GM23338 (cell line): ENCODE measurements around the gene C4orf36. TPM values are rescaled to one million over a fixed set of nuclear protein-coding genes. Genes with fewer than 3 reads are reported as not detected.

ENCODE experiments used
- ATAC-seq: fragments of 200-7000 bp; cut with Tn5 transposase; 3 replicates; pipeline ENCODE4 v1.9.1; 2020
- DNase-seq: peaks from one replicate; pipeline ENCODE4 v3.0.0-alpha.2; 2015; ENCODE audit warnings: low spot score
- H2AFZ ChIP-seq: fragments of 200-600 bp; sonication (generic); 2 replicates; pipeline ENCODE4 v1.8.0; 2016; ENCODE audit warnings: antibody characterized with exemption, mild to moderate bottlenecking, moderate library complexity
- H3F3A ChIP-seq: fragments of 200-600 bp; sonication (generic); replicated peaks from 2 replicates; pipeline ENCODE4 v1.8.0; 2017; ENCODE audit warnings: antibody characterized with exemption, mixed run types, low read depth
- H3K27ac ChIP-seq: fragments of 200-600 bp; sonication (generic); 2 replicates; pipeline ENCODE4 v1.6.1; 2016; ENCODE audit warnings: low read depth
- H3K27me3 ChIP-seq: fragments of 200-600 bp; sonication (generic); 2 replicates; pipeline ENCODE4 v1.8.0; 2016; ENCODE audit warnings: mild to moderate bottlenecking, mixed run types, moderate library complexity; ENCODE audit not compliant: insufficient read depth
- H3K36me3 ChIP-seq: fragments of 200-600 bp; sonication (generic); 2 replicates; pipeline ENCODE4 v1.8.0; 2016; ENCODE audit warnings: mild to moderate bottlenecking; ENCODE audit not compliant: insufficient read depth
- H3K4me1 ChIP-seq: fragments of 200-600 bp; sonication (generic); 2 replicates; pipeline ENCODE4 v1.8.0; 2016; ENCODE audit warnings: mild to moderate bottlenecking, moderate library complexity; ENCODE audit not compliant: insufficient read depth
- H3K4me2 ChIP-seq: fragments of 200-600 bp; sonication (generic); 2 replicates; pipeline ENCODE4 v1.7.1; 2017; ENCODE audit warnings: mixed run types
- H3K4me3 ChIP-seq: fragments of 200-600 bp; sonication (generic); 2 replicates; pipeline ENCODE4 v1.6.1; 2016; ENCODE audit warnings: mixed run types
- H3K79me2 ChIP-seq: fragments of 200-600 bp; sonication (generic); replicated peaks from 2 replicates; pipeline ENCODE4 v1.8.0; 2017; ENCODE audit warnings: mild to moderate bottlenecking; ENCODE audit not compliant: insufficient read depth
- H3K9me2 ChIP-seq: fragments of 200-600 bp; sonication (generic); 2 replicates; pipeline ENCODE4 v1.8.0; 2017; ENCODE audit not compliant: insufficient read depth
- H4K20me1 ChIP-seq: fragments of 200-600 bp; sonication (generic); replicated peaks from 2 replicates; pipeline ENCODE4 v1.8.0; 2017; ENCODE audit warnings: mild to moderate bottlenecking; ENCODE audit not compliant: insufficient read depth
- H3K27ac Mint-ChIP-seq: 2 replicates; pipeline ENCODE4 v1.8.0; 2020; ENCODE audit warnings: inconsistent platforms, mild to moderate bottlenecking, moderate library complexity, mixed read lengths
- H3K27me3 Mint-ChIP-seq: 3 replicates; pipeline ENCODE4 v1.8.0; 2022; ENCODE audit warnings: low read depth, mild to moderate bottlenecking, moderate library complexity, mixed read lengths, inconsistent platforms; ENCODE audit not compliant: insufficient read depth, poor library complexity
- H3K36me3 Mint-ChIP-seq: 3 replicates; pipeline ENCODE4 v1.8.0; 2021; ENCODE audit warnings: low read depth, mild to moderate bottlenecking, inconsistent platforms, moderate library complexity, mixed read lengths
- H3K4me1 Mint-ChIP-seq: 3 replicates; pipeline ENCODE4 v1.8.0; 2020; ENCODE audit warnings: mild to moderate bottlenecking, inconsistent platforms, mixed read lengths
- H3K4me3 Mint-ChIP-seq: 3 replicates; pipeline ENCODE4 v1.8.0; 2021; ENCODE audit warnings: moderate library complexity, mild to moderate bottlenecking, inconsistent platforms, mixed read lengths
- H3K9me3 Mint-ChIP-seq: 3 replicates; pipeline ENCODE4 v1.8.0; 2020; ENCODE audit warnings: moderate library complexity, mild to moderate bottlenecking, inconsistent platforms, mixed read lengths
- CREB1 ChIP-seq: fragments of 250-450 bp; sonication (Bioruptor Pico); IDR thresholded peaks from 2 replicates; pipeline ENCODE4 v1.5.0; 2020; ENCODE audit warnings: low read depth, mild to moderate bottlenecking, moderate library complexity
- CTCF ChIP-seq, 2 experiments: fragments of 200-600 bp in 1 of 2; sonication (generic) in 1 of 2; conservative IDR thresholded peaks; 2 replicates each; pipeline versions ENCODE4 v1.5.1 to v1.6.1; 2016 to 2017; ENCODE audit warnings: antibody characterized with exemption in 2 of 2, low read depth in 2 of 2, mild to moderate bottlenecking in 2 of 2, moderate library complexity in 1 of 2
- ETS1 ChIP-seq: IDR thresholded peaks from 2 replicates; pipeline ENCODE4 v1.6.1; 2016; ENCODE audit warnings: antibody characterized with exemption
- EZH2phosphoT487 ChIP-seq: fragments of 200-600 bp; sonication (generic); IDR thresholded peaks from one replicate; pipeline ENCODE4 v1.8.1; 2018; ENCODE audit warnings: antibody characterized with exemption; ENCODE audit not compliant: unreplicated experiment
- JUNB ChIP-seq: IDR thresholded peaks from one replicate; pipeline ENCODE4 v1.6.1; 2016; ENCODE audit warnings: antibody characterized with exemption; ENCODE audit not compliant: unreplicated experiment
- NANOG ChIP-seq: IDR thresholded peaks from 2 replicates; pipeline ENCODE4 v1.6.1; 2016; ENCODE audit warnings: antibody characterized with exemption, borderline replicate concordance
- POLR2AphosphoS5 ChIP-seq: IDR thresholded peaks from 2 replicates; pipeline ENCODE4 v1.6.1; 2016; ENCODE audit warnings: antibody characterized with exemption, low read depth
- REST ChIP-seq: IDR thresholded peaks from one replicate; pipeline ENCODE4 v1.6.1; 2018; ENCODE audit warnings: antibody characterized with exemption; ENCODE audit not compliant: unreplicated experiment
- STAT1 ChIP-seq: IDR thresholded peaks from one replicate; pipeline ENCODE4 v1.6.1; 2016; ENCODE audit warnings: antibody characterized with exemption; ENCODE audit not compliant: unreplicated experiment
- ZNF114 ChIP-seq: fragments of 250-450 bp; sonication (Bioruptor Pico); IDR thresholded peaks from 2 replicates; pipeline ENCODE4 v1.5.0; 2020; ENCODE audit warnings: mild to moderate bottlenecking, moderate library complexity
- ZNF331 ChIP-seq: fragments of 250-450 bp; sonication (Bioruptor Pico); IDR thresholded peaks from 2 replicates; pipeline ENCODE4 v1.5.0; 2020; ENCODE audit warnings: low read depth, mild to moderate bottlenecking, moderate library complexity
- ZNF462 ChIP-seq: fragments of 250-450 bp; sonication (Bioruptor Pico); IDR thresholded peaks from 2 replicates; pipeline ENCODE4 v1.5.0; 2020; ENCODE audit warnings: mild to moderate bottlenecking, moderate library complexity
- polyA plus RNA-seq: library from polyadenylated mRNA; unstranded; fragments of >200 nt; fragmentation: Nextera tagmentation; extraction: Ambion mirVana; gene quantifications from 2 replicates; pipeline ENCODE4 v1.2.1, GENCODE V29; 2016
- total RNA-seq: library from RNA; depleted of rRNA; stranded (reverse); fragments of >200 nt; shearing (Covaris generic); gene quantifications from 2 replicates; pipeline ENCODE4 v1.2.3, GENCODE V29; 2014

C4orf36 gene
- total and polyA plus RNA-seq, 2 experiments from 2014 or later: 1.1 to 1.6 TPM

- H3K27ac Mint-ChIP-seq: no peak overlapping the region
- Histone ChIP-seq H3F3A (no peaks in the 10 kb centered on the region), H3K27ac (no peak overlapping the region), H3K27me3 (no peaks in the 10 kb centered on the region), H3K4me2 (no peak overlapping the region), H3K36me3 (no peaks in the 10 kb centered on the region), H3K4me1 (peaks cover 9% of the 10 kb centered on the region), H3K4me3 (no peak overlapping the region), H3K9me2 (0 out of 2 replicates have a peak, but pooled peaks cover 4% of the 10 kb centered on the region), H4K20me1 (no peaks in the 10 kb centered on the region), H2AFZ (no peak overlapping the region), H3K79me2 (no peaks in the 10 kb centered on the region)
- no peaks in the 10 kb centered on the region for H3K36me3 Mint-ChIP-seq
- DNase-seq (no peak), ATAC-seq (no peak)
- TF ChIP-seq ZNF114 (CRISPR knock-in tag): no peak
- TF ChIP-seq REST: no peak
- no peak for TF ChIP-seq ZNF331 (CRISPR knock-in tag)
- TF ChIP-seq POLR2AphosphoS5: no peak
- no peak for TF ChIP-seq JUNB
- TF ChIP-seq CREB1 (CRISPR knock-in tag): no peak
- no peak for TF ChIP-seq STAT1
- no peak for TF ChIP-seq ETS1
- TF ChIP-seq CTCF (conservative IDR thresholded peaks at IDR 0.05; ENCODE audit: low read depth in 2 of 2): no peak
- no peak for TF ChIP-seq EZH2phosphoT487
- TF ChIP-seq ZNF462 (CRISPR knock-in tag): no peak
- no peak for TF ChIP-seq NANOG
- no peaks in the 10 kb centered on the region for H3K27me3 Mint-ChIP-seq
- H3K4me1 Mint-ChIP-seq: peaks cover 12% of the 10 kb centered on the region
- no peaks in the 10 kb centered on the region for H3K9me3 Mint-ChIP-seq
- no peak overlapping the region for H3K4me3 Mint-ChIP-seq
These were observed 18.8 kb upstream of the C4orf36 start for GRCh38 chr4:86910820-86911684.
